ENCODE results near the gene RNPEPL1. TPM values are rescaled to one million over a fixed set of nuclear protein-coding genes. Genes with fewer than 3 reads are reported as not detected.
A peak's percentile ranks its signal among the peaks of the same experiment; 100 is the strongest.

The RNPEPL1 gene
- total RNA-seq, 1 experiment from 2014 or later, result 21.7 TPM

DNA sequence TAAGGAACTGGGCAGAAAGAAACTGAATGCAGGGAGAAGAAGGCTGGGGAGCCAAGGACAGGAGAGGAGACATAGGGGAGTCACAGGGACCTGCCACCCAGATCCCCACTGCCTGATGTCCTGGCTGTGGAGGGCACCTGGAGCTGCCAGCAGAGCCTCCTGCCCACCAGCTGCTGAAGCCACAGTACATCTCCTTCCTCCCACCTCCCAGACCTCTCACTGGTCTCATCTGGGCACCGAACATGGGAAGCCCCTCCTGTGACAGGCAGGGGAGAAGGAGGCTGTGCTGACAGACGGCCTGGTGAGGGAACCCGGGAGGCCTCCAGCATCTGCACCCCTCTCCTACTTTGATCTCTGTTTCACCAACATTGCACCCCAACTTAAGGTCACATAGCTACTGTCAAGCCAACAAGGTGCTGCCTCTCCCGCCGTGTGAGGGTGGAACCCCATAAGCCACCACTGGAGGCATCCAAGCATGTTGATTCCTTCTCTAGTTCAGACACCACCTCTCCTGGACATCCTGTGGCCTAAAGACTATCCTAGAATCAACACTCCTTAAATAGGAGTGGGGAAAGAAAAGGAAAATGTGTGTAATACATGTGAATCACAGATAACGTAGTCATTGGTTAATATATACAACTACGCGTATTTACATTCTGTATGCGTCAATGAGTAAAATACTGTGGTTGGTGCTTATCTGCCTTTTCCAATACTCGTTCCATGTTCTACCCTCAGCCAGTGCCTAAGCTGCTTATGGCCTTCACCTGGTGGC, 3.5 kb upstream of the RNPEPL1 start:
- peak; percentile 47 for DNase-seq (ENCODE audit: extremely low read depth, low read depth)

DNA sequence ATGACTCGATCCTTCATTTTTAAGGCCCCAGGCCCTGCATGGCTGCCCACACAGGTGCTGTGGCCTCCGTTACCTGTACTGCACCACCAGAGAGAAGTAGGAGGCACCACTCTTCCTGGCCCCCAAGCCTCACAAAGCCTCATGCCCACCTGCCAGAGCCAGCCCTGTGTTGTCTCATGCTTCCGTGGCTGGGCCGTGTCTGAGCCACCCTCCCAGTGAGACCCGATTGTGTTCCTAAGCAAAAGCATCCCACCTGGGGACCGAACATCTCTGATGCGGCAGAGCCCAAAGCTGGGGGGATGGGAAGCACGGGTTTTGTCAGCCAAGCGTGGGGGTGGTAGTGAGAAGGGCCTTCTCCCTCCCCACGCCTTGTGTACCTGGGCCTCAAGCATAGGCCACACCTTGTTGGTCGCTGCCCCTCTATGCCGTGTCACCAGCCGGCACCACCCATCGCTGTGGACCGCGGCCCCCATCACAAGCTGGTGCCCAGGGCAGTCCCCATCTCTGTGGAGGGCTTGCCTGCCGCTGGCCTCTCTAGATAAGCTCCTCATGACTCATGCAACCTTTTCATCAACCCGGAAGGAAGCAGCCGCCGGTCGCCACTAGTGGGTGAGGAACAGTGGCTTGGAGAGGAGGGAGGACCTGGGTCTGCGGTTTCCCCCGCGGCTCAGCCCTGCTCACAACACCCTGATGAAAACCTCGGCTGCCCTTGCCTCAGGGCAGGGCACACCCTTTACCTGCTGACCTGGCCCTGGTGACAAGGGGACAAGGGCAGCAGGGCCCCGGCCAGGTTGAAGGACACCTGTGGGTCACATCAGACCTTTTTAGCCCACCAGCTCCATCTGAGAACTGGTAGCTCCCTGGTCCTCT, 2.7 kb upstream of the RNPEPL1 start:
- peak; percentile 87 for DNase-seq (ENCODE audit: extremely low read depth, low read depth)

DNA sequence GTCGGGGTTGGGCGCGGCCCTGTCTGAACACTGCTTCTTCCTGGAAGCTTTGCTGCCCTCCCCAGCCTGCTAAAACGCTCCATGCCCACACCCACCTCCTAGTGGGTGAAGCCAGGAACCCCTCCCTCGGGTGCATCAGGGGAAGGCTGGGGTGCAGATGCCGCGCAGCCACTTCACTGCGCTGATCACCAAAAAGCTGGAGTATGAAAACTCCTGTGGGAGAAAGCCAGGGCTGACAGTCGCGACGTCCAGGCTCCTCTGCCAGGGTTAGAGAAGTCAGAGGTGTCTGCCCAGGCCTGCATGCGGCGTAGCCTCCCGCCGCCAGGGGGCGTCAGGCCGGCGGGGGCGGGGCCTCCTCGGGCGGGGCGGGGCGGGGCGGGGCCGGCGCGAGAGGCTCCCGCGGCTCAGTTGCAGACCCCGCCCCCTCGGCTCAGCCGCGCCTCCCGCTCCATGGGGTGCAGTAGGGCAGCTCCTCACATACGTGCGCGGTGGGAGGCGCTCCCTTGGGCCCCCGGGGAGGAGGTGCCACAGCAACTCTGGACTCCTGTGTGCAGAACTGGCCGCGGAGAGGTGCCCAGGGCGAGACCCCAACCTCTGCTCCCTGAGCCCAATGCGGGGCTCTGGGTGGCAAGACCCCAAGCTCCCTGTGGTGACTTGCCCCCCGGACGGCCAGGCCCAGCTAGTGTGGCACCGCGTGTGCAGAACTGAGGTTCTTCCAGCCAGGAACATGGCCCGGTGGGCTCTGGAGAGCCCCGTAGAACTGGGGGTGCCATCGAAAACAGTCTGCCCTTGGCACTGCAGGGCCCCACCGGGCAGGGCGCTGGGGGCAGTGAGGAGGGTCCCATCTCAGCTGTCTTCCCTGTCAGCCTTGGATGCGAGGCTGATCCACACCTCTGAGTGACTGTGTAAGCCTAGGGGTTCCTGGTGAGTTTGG, 1.8 kb upstream of the RNPEPL1 start:
- DNase-seq (ENCODE audit: extremely low read depth, low read depth), result peak; percentile 90

GRCh38 chr2:240567137-240567871, 980 bp upstream of the RNPEPL1 start:
- no peak for DNase-seq (ENCODE audit: extremely low read depth, low read depth)

GRCh38 chr2:240568678-240569522, 616 bp downstream of the RNPEPL1 start:
- DNase-seq (ENCODE audit: extremely low read depth, low read depth), result peak; percentile 56

DNA sequence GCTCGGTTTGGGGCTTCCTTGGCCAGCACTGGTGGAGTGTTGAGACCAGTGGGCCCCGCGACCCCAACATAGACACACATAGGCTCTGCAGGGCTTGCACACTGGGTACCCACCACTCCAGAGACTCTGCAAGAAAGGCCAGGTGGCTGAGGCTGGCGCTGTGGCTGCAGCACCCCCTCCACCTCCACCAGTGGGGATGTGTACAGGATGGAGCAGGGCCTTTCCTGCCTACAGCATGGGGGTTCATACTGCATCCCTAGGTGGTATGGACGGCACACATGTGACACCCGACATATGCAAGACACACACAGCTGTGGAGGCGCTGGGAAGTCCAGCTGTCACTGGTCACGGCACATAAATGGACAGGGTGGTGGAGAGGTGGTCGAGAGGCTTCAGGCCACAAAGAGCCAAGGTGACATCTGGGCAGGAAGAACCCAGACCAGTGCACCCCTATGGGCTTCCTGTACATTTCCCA, 1.3 kb downstream of the RNPEPL1 start:
- DNase-seq (ENCODE audit: extremely low read depth, low read depth), result no peak

DNA sequence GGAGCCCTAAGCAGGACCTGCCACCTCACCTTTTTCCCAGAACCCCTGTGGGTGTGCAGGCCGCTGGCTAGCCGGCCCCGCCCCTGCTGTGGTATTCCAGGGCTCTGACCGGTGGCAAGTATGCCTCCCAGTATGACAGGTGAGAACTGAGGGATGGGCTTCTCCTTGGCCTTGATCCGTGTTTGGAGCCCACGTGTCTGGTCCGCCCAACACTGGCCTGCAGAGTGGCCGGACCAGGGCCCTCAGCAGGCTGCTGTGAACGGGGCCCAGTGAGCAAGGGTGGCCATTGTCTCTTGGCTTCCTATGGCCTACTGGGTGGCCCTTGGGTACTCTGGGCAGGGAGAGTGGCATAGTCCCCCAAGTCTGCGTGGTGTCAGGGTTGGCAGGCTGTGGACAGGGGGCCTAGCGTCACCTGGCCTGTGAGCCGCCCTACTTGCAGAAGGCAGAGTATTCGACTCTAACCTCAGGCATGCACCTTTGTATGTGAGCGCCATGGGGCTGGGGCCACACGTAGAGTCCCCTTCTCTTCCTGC, 1.8 kb downstream of the RNPEPL1 start:
- no peak for DNase-seq (ENCODE audit: extremely low read depth, low read depth)

DNA sequence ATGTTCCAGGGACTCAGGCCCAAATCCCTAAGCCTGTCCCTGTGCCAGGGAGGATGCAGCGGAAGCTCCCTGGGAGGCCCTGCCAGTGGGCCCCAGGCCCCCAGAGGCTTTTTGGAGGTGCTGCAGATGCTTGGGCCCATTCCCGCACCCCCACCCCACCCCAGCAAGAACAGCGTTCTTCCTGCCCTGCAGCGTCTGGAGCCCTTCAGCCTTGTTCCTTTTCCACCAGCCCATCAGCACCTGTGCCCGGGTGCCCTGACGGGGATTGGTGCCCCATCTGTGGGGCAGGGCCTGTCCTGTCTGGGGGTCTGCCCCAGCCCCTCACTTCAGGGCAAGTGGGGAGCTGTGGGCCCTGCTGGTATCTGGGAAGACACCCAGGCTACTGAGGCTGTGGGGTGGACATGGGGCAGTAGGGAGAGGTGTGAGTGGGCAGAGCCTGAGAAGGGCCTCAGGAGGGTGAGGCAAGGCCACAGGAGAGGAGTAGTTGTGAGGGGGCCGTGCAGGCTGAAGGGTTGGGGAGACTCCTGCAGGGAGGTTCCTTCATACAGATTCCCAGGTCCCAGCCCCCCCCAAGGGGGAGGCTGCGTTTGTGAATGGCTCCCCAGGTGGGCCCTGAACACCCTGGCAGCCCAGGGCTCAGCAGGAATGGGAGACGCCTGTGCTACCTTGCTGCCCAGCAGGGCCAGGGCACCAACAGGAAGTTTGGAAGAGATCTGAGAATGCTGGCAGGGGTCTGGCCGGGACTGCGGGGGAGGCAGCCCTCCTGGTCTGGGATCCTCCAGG, 2.4 kb downstream of the RNPEPL1 start:
- no peak for DNase-seq (ENCODE audit: extremely low read depth, low read depth)

- DNase-seq (ENCODE audit: extremely low read depth, low read depth), result no peak
Measured at GRCh38 chr2:240571314-240571973, 3.2 kb downstream of the RNPEPL1 start.

DNA sequence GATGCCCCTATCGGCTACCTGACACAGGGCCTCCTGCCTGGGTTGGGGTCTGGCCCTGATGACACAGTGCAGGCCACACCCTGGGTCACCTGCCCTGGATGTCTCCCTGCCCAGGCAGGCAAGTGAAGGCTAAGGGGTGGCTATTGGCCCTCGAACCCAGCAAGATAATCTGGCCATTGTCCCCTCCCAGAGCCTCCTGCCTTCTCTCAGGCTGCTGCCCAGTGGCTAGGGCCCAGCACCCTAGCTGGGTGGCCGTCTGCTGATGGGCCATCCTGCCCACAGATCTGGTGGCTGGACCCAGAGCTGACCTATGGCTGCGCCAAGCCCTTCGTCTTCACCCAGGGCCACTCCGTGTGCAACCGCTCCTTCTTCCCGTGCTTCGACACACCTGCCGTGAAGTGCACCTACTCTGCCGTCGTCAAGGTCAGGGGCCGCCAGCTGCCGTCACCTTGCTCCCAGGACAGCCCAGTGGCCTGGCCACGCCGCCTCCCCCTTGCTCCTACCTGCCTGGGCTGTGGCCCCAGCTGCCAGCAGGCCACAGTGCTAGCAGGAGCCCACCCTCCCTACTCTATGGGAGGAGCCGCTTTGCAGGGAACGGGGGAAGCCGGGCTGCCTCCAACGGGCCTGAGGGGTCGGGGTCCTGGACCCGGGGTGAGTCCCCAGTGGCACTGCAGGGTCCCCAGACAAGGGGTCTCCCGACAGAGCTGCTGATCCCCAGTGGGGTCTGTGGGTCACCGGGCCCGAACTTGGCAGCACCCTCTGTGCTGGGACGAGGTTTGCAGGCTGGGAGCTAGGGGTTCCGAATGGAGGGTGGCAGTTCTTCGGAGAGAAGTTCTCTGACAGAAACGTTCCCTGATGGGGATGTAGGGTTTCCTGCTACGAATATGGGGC, 4.1 kb downstream of the RNPEPL1 start:
- no peak for DNase-seq (ENCODE audit: extremely low read depth, low read depth)

DNA sequence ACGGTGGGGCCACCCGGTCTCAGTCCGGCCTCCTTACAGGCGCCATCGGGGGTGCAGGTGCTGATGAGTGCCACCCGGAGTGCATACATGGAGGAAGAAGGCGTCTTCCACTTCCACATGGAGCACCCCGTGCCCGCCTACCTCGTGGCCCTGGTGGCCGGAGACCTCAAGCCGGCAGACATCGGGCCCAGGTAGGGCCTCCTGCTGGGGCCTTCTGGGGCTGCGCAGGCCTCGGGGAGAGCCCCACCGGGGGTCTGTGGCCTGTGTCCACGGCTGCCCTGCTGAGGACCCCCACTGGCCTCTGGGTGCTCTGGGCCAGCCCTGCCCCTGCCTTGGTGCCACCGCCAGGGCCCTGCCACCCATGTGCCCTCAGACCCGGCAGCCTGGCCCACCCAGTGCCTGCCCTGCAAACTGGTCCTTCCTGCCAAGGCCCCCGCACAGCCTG, 4.8 kb downstream of the RNPEPL1 start:
- DNase-seq (ENCODE audit: extremely low read depth, low read depth), result no peak

- DNase-seq (ENCODE audit: extremely low read depth, low read depth), result no peak
Measured at GRCh38 chr2:240573516-240574385, 5.5 kb downstream of the RNPEPL1 start.

DNA sequence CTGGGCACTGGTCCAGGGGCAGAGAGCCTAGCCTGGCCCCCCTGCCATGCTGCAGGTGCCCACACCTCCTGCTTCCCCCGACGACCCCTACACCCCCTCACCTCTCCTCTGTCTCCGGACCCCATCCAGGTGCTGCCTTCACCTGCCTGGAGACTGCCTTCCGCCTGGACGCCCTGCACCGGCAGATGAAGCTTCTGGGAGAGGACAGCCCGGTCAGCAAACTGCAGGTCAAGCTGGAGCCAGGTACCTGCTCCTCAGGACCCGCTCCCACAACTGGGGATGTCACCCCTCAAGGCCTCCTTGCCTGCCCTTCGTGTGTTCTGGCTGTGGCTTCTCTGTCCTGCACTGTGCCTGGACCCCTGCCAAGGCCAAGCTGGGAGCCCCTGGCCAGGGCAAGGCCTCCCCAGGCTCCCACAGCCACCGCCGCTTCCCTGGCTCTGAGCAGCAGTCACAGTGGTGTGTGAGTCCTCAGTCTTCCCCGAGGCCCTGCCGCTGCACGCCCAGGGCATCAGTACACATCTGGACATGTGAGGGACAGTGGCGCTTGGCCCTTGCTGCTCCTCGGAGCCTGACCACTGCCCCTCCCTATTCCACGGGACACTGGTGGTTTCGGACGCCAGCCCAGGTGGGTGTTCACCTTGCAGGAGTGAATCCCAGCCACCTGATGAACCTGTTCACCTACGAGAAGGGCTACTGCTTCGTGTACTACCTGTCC, 6.3 kb downstream of the RNPEPL1 start:
- DNase-seq (ENCODE audit: extremely low read depth, low read depth), result no peak

- no peak for DNase-seq (ENCODE audit: extremely low read depth, low read depth)
Measured at GRCh38 chr2:240575101-240575965, 7.0 kb downstream of the RNPEPL1 start.
